Ishikawa (cell line): ENCODE measurements around the gene PER3.

Experiments
- CEBPB ChIP-seq: IDR thresholded peaks from 2 replicates; pipeline ENCODE4 v1.6.1; 2012
- CREB1 ChIP-seq: IDR thresholded peaks from 2 replicates; pipeline ENCODE4 v1.6.1; 2012; ENCODE audit warnings: low read depth
- EGR1 ChIP-seq: IDR thresholded peaks from 2 replicates; pipeline ENCODE4 v1.6.1; 2012
- EP300 ChIP-seq: IDR thresholded peaks from 2 replicates; pipeline ENCODE4 v1.6.1; 2012; ENCODE audit warnings: borderline replicate concordance
- FOXM1 ChIP-seq: IDR thresholded peaks from 2 replicates; pipeline ENCODE4 v1.6.1; 2012; ENCODE audit warnings: low read depth, borderline replicate concordance
- MAX ChIP-seq: IDR thresholded peaks from 2 replicates; pipeline ENCODE4 v1.6.1; 2012
- NFIC ChIP-seq: IDR thresholded peaks from 2 replicates; pipeline ENCODE4 v1.6.1; 2012
- RAD21 ChIP-seq: IDR thresholded peaks from 2 replicates; pipeline ENCODE4 v1.6.1; 2012; ENCODE audit warnings: low read depth
- TAF1 ChIP-seq: IDR thresholded peaks from 2 replicates; pipeline ENCODE4 v1.6.1; 2012; ENCODE audit warnings: low read depth, mild to moderate bottlenecking
- TEAD4 ChIP-seq: IDR thresholded peaks from 2 replicates; pipeline ENCODE4 v1.6.1; 2012
- YY1 ChIP-seq: IDR thresholded peaks from 2 replicates; pipeline ENCODE4 v1.6.1; 2012; ENCODE audit warnings: low read depth
- ZBTB7A ChIP-seq: IDR thresholded peaks from 2 replicates; pipeline ENCODE4 v1.6.1; 2012; ENCODE audit warnings: low read depth
- TF ChIP-seq, protein P1 (sequence below): IDR thresholded peaks from 2 replicates; pipeline ENCODE4 v1.6.1; 2012; ENCODE audit warnings: low read depth, mild to moderate bottlenecking
- TF ChIP-seq, protein P2 (sequence below): IDR thresholded peaks from 2 replicates; pipeline ENCODE4 v1.6.1; 2012

DNA sequence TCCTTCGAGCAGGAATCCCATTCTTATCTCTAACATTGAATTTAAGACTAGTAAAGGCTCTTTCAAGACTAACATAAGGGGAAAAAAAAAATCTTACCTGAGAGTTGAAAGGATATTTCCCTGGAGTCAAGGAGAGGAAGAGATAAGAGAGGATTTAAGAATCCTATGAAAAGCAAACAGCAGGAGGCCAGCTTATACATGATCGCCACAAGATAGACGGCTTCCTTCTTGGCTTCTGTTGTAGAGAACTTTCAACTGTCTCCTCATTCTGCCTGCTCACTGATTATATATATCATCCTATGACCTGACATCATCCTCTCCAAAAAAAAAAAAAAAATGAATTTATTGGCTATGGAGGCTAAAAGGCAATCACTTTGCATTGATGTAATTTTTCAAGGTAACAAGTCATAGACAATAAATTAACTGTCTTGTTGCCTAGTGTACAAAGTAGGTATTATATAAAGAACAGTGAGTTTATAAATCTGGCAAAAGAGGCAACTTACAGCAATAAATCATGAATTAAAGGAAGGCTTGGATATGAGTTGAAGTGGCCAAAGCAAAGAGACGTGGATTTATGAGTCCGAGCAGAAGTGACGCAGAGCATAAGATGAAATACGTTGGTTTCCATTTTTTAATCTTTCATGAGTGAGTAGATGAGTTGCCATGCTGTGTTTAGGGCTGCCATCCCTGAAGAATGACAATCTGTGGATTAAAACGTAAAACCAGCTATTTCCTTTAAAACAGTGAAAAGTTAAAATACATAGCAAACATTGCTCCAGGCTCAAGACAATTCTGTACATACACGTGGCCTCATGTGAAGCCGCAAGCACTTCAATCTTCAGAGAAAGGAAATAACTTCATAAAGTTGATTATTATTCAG is 69.0 kb downstream of the PER3 start, which contains the start of gene UTS2:
- TF ChIP-seq TAF1 (no peak), EP300 (no peak), CREB1 (no peak), CEBPB (no peak), MAX (no peak), EGR1 (no peak), YY1 (no peak), NFIC (no peak), FOXM1 (no peak), RAD21 (no peak), TEAD4 (no peak), ZBTB7A (no peak)
- TF ChIP-seq, protein P1, sequence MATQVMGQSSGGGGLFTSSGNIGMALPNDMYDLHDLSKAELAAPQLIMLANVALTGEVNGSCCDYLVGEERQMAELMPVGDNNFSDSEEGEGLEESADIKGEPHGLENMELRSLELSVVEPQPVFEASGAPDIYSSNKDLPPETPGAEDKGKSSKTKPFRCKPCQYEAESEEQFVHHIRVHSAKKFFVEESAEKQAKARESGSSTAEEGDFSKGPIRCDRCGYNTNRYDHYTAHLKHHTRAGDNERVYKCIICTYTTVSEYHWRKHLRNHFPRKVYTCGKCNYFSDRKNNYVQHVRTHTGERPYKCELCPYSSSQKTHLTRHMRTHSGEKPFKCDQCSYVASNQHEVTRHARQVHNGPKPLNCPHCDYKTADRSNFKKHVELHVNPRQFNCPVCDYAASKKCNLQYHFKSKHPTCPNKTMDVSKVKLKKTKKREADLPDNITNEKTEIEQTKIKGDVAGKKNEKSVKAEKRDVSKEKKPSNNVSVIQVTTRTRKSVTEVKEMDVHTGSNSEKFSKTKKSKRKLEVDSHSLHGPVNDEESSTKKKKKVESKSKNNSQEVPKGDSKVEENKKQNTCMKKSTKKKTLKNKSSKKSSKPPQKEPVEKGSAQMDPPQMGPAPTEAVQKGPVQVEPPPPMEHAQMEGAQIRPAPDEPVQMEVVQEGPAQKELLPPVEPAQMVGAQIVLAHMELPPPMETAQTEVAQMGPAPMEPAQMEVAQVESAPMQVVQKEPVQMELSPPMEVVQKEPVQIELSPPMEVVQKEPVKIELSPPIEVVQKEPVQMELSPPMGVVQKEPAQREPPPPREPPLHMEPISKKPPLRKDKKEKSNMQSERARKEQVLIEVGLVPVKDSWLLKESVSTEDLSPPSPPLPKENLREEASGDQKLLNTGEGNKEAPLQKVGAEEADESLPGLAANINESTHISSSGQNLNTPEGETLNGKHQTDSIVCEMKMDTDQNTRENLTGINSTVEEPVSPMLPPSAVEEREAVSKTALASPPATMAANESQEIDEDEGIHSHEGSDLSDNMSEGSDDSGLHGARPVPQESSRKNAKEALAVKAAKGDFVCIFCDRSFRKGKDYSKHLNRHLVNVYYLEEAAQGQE, result no peak
- TF ChIP-seq, protein P2, sequence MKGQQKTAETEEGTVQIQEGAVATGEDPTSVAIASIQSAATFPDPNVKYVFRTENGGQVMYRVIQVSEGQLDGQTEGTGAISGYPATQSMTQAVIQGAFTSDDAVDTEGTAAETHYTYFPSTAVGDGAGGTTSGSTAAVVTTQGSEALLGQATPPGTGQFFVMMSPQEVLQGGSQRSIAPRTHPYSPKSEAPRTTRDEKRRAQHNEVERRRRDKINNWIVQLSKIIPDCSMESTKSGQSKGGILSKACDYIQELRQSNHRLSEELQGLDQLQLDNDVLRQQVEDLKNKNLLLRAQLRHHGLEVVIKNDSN, result no peak
